GM23338 (cell line): ENCODE measurements around the gene CRADD. TPM values are rescaled to one million over a fixed set of nuclear protein-coding genes. Genes with fewer than 3 reads are reported as not detected.

Experiments
- ATAC-seq: fragments of 200-7000 bp; cut with Tn5 transposase; 3 replicates; pipeline ENCODE4 v1.9.1; 2020
- DNase-seq: peaks from one replicate; pipeline ENCODE4 v3.0.0-alpha.2; 2015; ENCODE audit warnings: low spot score
- H2AFZ ChIP-seq: fragments of 200-600 bp; sonication (generic); 2 replicates; pipeline ENCODE4 v1.8.0; 2016; ENCODE audit warnings: antibody characterized with exemption, mild to moderate bottlenecking, moderate library complexity
- H3F3A ChIP-seq: fragments of 200-600 bp; sonication (generic); replicated peaks from 2 replicates; pipeline ENCODE4 v1.8.0; 2017; ENCODE audit warnings: antibody characterized with exemption, mixed run types, low read depth
- H3K27ac ChIP-seq: fragments of 200-600 bp; sonication (generic); 2 replicates; pipeline ENCODE4 v1.6.1; 2016; ENCODE audit warnings: low read depth
- H3K27me3 ChIP-seq: fragments of 200-600 bp; sonication (generic); 2 replicates; pipeline ENCODE4 v1.8.0; 2016; ENCODE audit warnings: mild to moderate bottlenecking, mixed run types, moderate library complexity; ENCODE audit not compliant: insufficient read depth
- H3K36me3 ChIP-seq: fragments of 200-600 bp; sonication (generic); 2 replicates; pipeline ENCODE4 v1.8.0; 2016; ENCODE audit warnings: mild to moderate bottlenecking; ENCODE audit not compliant: insufficient read depth
- H3K4me1 ChIP-seq: fragments of 200-600 bp; sonication (generic); 2 replicates; pipeline ENCODE4 v1.8.0; 2016; ENCODE audit warnings: mild to moderate bottlenecking, moderate library complexity; ENCODE audit not compliant: insufficient read depth
- H3K4me2 ChIP-seq: fragments of 200-600 bp; sonication (generic); 2 replicates; pipeline ENCODE4 v1.7.1; 2017; ENCODE audit warnings: mixed run types
- H3K4me3 ChIP-seq: fragments of 200-600 bp; sonication (generic); 2 replicates; pipeline ENCODE4 v1.6.1; 2016; ENCODE audit warnings: mixed run types
- H3K79me2 ChIP-seq: fragments of 200-600 bp; sonication (generic); replicated peaks from 2 replicates; pipeline ENCODE4 v1.8.0; 2017; ENCODE audit warnings: mild to moderate bottlenecking; ENCODE audit not compliant: insufficient read depth
- H3K9me2 ChIP-seq: fragments of 200-600 bp; sonication (generic); 2 replicates; pipeline ENCODE4 v1.8.0; 2017; ENCODE audit not compliant: insufficient read depth
- H4K20me1 ChIP-seq: fragments of 200-600 bp; sonication (generic); replicated peaks from 2 replicates; pipeline ENCODE4 v1.8.0; 2017; ENCODE audit warnings: mild to moderate bottlenecking; ENCODE audit not compliant: insufficient read depth
- H3K27ac Mint-ChIP-seq: 2 replicates; pipeline ENCODE4 v1.8.0; 2020; ENCODE audit warnings: inconsistent platforms, mild to moderate bottlenecking, moderate library complexity, mixed read lengths
- H3K27me3 Mint-ChIP-seq: 3 replicates; pipeline ENCODE4 v1.8.0; 2022; ENCODE audit warnings: low read depth, mild to moderate bottlenecking, moderate library complexity, mixed read lengths, inconsistent platforms; ENCODE audit not compliant: insufficient read depth, poor library complexity
- H3K36me3 Mint-ChIP-seq: 3 replicates; pipeline ENCODE4 v1.8.0; 2021; ENCODE audit warnings: low read depth, mild to moderate bottlenecking, inconsistent platforms, moderate library complexity, mixed read lengths
- H3K4me1 Mint-ChIP-seq: 3 replicates; pipeline ENCODE4 v1.8.0; 2020; ENCODE audit warnings: mild to moderate bottlenecking, inconsistent platforms, mixed read lengths
- H3K4me3 Mint-ChIP-seq: 3 replicates; pipeline ENCODE4 v1.8.0; 2021; ENCODE audit warnings: moderate library complexity, mild to moderate bottlenecking, inconsistent platforms, mixed read lengths
- H3K9me3 Mint-ChIP-seq: 3 replicates; pipeline ENCODE4 v1.8.0; 2020; ENCODE audit warnings: moderate library complexity, mild to moderate bottlenecking, inconsistent platforms, mixed read lengths
- CREB1 ChIP-seq: fragments of 250-450 bp; sonication (Bioruptor Pico); IDR thresholded peaks from 2 replicates; pipeline ENCODE4 v1.5.0; 2020; ENCODE audit warnings: low read depth, mild to moderate bottlenecking, moderate library complexity
- CTCF ChIP-seq, 2 experiments: fragments of 200-600 bp in 1 of 2; sonication (generic) in 1 of 2; conservative IDR thresholded peaks; 2 replicates each; pipeline versions ENCODE4 v1.5.1 to v1.6.1; 2016 to 2017; ENCODE audit warnings: antibody characterized with exemption in 2 of 2, low read depth in 2 of 2, mild to moderate bottlenecking in 2 of 2, moderate library complexity in 1 of 2
- ETS1 ChIP-seq: IDR thresholded peaks from 2 replicates; pipeline ENCODE4 v1.6.1; 2016; ENCODE audit warnings: antibody characterized with exemption
- EZH2 ChIP-seq: fragments of 200-600 bp; sonication (generic); IDR thresholded peaks from one replicate; pipeline ENCODE4 v1.8.0; 2017; ENCODE audit warnings: antibody characterized with exemption, mild to moderate bottlenecking, low read depth; ENCODE audit not compliant: unreplicated experiment
- EZH2phosphoT487 ChIP-seq: fragments of 200-600 bp; sonication (generic); IDR thresholded peaks from one replicate; pipeline ENCODE4 v1.8.1; 2018; ENCODE audit warnings: antibody characterized with exemption; ENCODE audit not compliant: unreplicated experiment
- JUNB ChIP-seq: IDR thresholded peaks from one replicate; pipeline ENCODE4 v1.6.1; 2016; ENCODE audit warnings: antibody characterized with exemption; ENCODE audit not compliant: unreplicated experiment
- NANOG ChIP-seq: IDR thresholded peaks from 2 replicates; pipeline ENCODE4 v1.6.1; 2016; ENCODE audit warnings: antibody characterized with exemption, borderline replicate concordance
- POLR2AphosphoS5 ChIP-seq: IDR thresholded peaks from 2 replicates; pipeline ENCODE4 v1.6.1; 2016; ENCODE audit warnings: antibody characterized with exemption, low read depth
- REST ChIP-seq: IDR thresholded peaks from one replicate; pipeline ENCODE4 v1.6.1; 2018; ENCODE audit warnings: antibody characterized with exemption; ENCODE audit not compliant: unreplicated experiment
- STAT1 ChIP-seq: IDR thresholded peaks from one replicate; pipeline ENCODE4 v1.6.1; 2016; ENCODE audit warnings: antibody characterized with exemption; ENCODE audit not compliant: unreplicated experiment
- ZNF114 ChIP-seq: fragments of 250-450 bp; sonication (Bioruptor Pico); IDR thresholded peaks from 2 replicates; pipeline ENCODE4 v1.5.0; 2020; ENCODE audit warnings: mild to moderate bottlenecking, moderate library complexity
- ZNF331 ChIP-seq: fragments of 250-450 bp; sonication (Bioruptor Pico); IDR thresholded peaks from 2 replicates; pipeline ENCODE4 v1.5.0; 2020; ENCODE audit warnings: low read depth, mild to moderate bottlenecking, moderate library complexity
- ZNF462 ChIP-seq: fragments of 250-450 bp; sonication (Bioruptor Pico); IDR thresholded peaks from 2 replicates; pipeline ENCODE4 v1.5.0; 2020; ENCODE audit warnings: mild to moderate bottlenecking, moderate library complexity
- polyA plus RNA-seq: library from polyadenylated mRNA; unstranded; fragments of >200 nt; fragmentation: Nextera tagmentation; extraction: Ambion mirVana; gene quantifications from 2 replicates; pipeline ENCODE4 v1.2.1, GENCODE V29; 2016
- total RNA-seq: library from RNA; depleted of rRNA; stranded (reverse); fragments of >200 nt; shearing (Covaris generic); gene quantifications from 2 replicates; pipeline ENCODE4 v1.2.3, GENCODE V29; 2014

CRADD gene
- total and polyA plus RNA-seq, 2 experiments from 2014 or later, result 6.3 to 27.9 TPM

GRCh38 chr12:93943780-93944179 lies 266.6 kb downstream of the CRADD start:
- H3K27me3 Mint-ChIP-seq, result peaks cover 2% of the 10 kb centered on the region
- ATAC-seq (no peak), DNase-seq (no peak)
- no peak overlapping the region for H3K27ac Mint-ChIP-seq
- peaks cover 4% of the 10 kb centered on the region; the same call in 2 of the 3 replicates for H3K4me1 Mint-ChIP-seq
- no peak overlapping the region for H3K4me3 ChIP-seq
- no peaks in the 10 kb centered on the region for H3K36me3 ChIP-seq
- H3K27me3 ChIP-seq, result no peaks in the 10 kb centered on the region
- H3K36me3 Mint-ChIP-seq, result no peaks in the 10 kb centered on the region
- H3K9me3 Mint-ChIP-seq, result no peaks in the 10 kb centered on the region; the same call in 2 of the 3 replicates
- no peaks in the 10 kb centered on the region for H4K20me1 ChIP-seq
- H3K4me2 ChIP-seq, result no peak overlapping the region
- H3K9me2 ChIP-seq, result peaks cover 21% of the 10 kb centered on the region
- no peak for TF ChIP-seq CTCF (conservative IDR thresholded peaks at IDR 0.05; ENCODE audit: low read depth in 2 of 2)
- no peak for TF ChIP-seq ZNF114 (CRISPR knock-in tag)
- no peak for TF ChIP-seq JUNB
- no peak for TF ChIP-seq POLR2AphosphoS5
- TF ChIP-seq ZNF331 (CRISPR knock-in tag), result no peak
- no peak for TF ChIP-seq REST
- no peak for TF ChIP-seq NANOG
- no peak for TF ChIP-seq CREB1 (CRISPR knock-in tag)
- no peak for TF ChIP-seq EZH2
- no peak for TF ChIP-seq STAT1
- no peak for TF ChIP-seq ETS1
- no peak for TF ChIP-seq ZNF462 (CRISPR knock-in tag)
- no peak for TF ChIP-seq EZH2phosphoT487
- no peak overlapping the region for H3K4me3 Mint-ChIP-seq
- no peaks in the 10 kb centered on the region for H3K4me1 ChIP-seq
- H3K27ac ChIP-seq, result no peak overlapping the region
- no peaks in the 10 kb centered on the region for H3K79me2 ChIP-seq
- H3F3A ChIP-seq, result no peaks in the 10 kb centered on the region
- no peak overlapping the region for H2AFZ ChIP-seq
